ENCODE measurements around the gene SLC25A27.
"Not testable (repeated sequence)": the region's sequence is repeated elsewhere in the genome, so short reads cannot be mapped to it uniquely, and the experiment has no call there.

The SLC25A27 gene

DNA sequence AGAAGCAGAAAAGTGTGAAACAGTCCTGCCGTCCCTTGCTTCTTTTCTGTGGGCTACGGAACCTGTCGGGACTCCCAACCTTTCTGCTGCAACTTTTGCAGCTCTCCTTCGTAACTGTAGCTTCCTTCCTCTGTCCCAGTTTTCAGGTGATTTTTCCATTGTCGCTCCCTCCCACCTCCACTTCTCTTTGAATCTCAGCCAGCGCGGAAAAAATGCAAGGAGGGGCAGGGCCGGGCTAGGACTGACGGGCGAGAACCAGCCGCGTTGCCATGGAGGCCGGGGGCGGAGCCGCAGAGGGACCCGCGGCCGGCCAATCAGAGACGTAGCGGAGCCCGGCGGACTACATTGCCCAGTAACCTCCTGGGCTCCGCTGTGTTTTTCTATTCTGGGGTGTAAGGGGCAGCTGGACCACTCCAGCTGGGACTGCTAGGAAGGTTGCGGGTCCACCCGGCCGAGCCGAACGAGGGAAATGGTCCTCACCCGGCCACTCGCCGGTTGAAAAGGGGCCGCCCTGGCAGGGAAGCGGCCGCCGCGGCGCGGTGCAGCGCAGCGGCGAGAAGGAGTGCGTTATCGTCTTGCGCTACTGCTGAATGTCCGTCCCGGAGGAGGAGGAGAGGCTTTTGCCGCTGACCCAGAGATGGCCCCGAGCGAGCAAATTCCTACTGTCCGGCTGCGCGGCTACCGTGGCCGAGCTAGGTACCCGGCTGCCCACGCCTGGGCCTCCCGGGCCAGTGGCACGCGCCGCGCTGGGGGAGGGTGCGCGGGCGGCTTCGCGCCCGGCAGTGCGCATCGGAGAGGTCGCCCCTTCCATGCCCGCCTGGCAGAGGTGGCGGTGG lies at the start of gene SLC25A27, which contains the start of gene CYP39A1:
SLC25A27 (plus strand) TSS at position 373 of the 836 bp plus-strand sequence; CDS start at position 591, 218 bp downstream.
CYP39A1 (minus strand) TSS at position 216 of the 836 bp plus-strand sequence. CDS start 236 bp downstream, outside the sequence.
- peak; percentile 95 for DNase-seq

DNA sequence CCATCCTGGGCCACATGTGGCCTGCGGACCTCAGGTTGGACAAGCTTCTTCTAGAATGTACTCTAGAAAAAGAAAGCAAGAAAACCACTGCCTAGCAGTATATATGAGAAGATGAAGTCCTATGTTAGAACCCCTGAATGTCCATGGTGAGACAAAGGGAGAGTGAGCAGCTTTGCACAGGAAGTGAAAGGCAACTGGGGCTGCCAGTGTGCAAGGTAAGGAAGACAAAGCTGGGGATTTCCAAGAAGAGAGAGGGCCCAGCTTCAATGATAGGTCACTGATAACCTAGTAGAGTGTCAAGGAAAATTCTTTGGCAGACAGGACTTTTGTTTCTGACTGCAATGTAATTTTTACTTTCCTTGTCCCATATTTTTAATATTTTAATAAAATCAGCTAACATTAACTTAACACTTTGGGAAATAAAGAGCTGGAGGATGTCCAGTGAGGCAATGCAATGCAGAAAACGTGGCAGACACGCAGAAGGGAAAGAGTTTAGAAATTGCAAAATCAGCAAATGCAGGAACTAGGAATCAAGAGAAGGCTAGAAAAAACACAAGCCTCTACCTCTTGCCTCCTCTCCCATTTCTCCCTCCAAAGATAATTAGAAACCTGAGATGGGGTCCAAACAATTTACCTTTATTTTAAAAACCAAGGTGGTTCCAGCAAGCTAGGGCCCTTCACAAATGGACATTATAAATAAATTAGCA lies 47.5 kb upstream of the SLC25A27 start:
- no peak for DNase-seq

DNA sequence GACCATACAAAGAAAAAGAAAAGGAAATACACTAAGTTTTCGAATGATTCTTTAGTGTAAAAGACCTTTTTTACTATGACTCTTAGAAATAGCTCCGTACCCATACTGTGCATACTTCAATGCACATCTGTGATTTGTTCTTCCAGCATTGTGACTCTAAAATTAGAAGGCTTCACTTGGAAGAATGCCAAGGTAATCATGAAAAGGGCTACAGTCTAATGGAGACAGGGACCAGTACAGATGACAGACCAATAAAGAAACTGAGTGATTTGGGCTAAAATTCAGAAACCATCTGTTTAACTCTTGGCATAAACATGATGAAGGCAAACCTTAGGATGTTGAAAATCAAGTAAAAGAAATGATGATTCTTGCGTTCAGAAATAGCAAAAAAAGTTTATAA lies 46.4 kb upstream of the SLC25A27 start:
- DNase-seq: no peak

GRCh38 chr6:46610862-46611553 lies 41.8 kb upstream of the SLC25A27 start:
- no peak for DNase-seq

DNA sequence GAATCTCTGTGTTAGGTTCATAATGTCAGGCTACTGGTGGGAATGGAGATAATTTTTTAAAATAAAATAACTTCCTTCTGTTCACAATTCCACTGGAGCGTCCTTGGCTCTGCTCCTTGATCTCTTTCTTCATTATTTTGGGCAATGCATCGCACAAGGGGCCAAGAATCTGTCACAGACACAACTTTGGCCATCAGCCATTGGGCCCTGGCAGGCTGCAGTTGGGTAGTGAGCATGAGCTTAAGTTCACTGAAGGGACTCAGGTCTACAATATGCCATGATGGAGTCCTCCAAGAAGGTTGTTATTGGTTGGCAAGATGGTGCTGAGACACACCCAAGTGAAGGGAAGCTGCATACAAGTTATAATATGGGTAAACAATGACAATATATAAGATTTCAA lies 40.1 kb upstream of the SLC25A27 start:
- DNase-seq: no peak

DNA sequence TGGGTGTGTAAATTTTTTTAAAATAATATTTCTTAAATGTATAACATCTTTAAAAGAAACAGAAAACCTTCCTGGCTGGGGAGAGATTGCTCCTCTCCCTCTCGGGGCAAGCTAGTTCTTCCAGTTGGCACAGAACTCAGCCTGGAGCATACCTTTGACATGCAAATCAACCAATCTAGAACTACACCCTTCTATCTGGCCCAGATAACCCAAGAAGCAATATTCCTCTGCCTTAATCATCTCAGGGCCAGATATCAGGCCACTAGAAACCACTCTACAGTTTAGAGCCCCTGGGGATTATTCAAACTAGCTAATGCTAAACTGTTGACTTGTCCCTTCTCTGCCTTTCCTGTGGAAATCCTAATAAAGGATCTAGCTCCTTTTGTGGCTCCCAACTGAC lies 34.0 kb upstream of the SLC25A27 start:
- DNase-seq: no peak

GRCh38 chr6:46626228-46626909 lies 26.4 kb upstream of the SLC25A27 start:
- DNase-seq: no peak

GRCh38 chr6:46626976-46627375 lies 25.8 kb upstream of the SLC25A27 start:
- no peak for DNase-seq

GRCh38 chr6:46628498-46628897 lies 24.3 kb upstream of the SLC25A27 start:
- no peak for DNase-seq

- no peak for DNase-seq
Measured at GRCh38 chr6:46628976-46629375, 23.8 kb upstream of the SLC25A27 start.

GRCh38 chr6:46629691-46630090 lies 23.1 kb upstream of the SLC25A27 start:
- DNase-seq: no peak

GRCh38 chr6:46632053-46632452 lies 20.7 kb upstream of the SLC25A27 start:
- no peak for DNase-seq

DNA sequence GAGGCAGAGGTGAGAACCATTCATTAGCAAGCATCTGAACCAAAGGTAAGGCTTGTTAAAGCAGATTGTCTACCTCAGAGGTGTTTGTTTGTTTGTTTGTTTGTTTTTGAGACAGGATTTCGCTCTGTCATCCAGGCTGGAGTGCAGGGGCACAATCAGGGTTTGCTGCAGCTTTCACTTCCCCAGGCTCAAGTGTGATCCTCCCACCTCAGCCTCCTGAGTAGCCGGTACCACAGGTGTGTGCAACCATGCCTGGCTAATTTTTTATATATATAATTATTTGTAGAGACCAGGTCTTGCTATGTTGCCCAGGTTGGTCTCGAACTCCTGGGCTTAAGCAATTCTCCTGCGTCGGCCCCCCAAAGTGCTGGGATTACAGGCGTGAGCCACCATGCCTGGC lies 17.3 kb upstream of the SLC25A27 start:
- DNase-seq: no peak

DNA sequence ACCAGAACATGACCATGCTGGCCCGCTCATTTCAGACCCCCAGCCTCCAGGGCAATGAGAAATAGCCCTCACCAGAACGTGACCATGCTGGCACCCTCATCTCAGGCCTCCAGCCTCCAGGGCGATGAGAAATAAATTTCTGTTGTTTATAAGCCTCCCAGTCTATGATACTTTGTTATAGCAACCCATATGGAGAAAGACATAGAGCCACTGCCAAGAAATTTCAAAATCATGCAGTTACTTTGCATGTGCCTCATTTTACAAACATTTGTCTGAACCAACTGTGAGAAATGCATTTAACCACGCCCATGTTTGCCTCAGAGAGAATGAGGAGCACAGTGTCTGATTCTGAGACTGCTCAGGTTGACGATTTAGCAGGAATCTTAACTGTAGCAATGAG lies 15.6 kb upstream of the SLC25A27 start:
- DNase-seq: no peak

DNA sequence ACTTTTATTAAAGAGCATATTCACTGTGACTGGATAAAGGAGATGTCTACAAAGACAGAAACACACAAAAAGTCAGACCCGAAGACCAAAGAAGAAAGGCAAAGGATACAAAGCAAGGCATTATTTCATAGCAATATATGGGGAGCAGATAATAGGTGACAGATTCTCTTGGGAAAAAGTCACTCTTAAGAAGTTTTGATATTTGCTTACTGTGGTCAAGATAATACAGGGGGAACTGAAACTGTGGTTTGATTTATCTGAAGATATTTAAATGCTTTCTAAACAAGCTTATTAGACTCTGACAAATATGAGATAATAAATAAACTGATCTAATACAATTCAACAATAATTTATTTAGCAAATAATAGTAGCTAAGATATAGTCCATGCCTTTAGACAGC lies 14.8 kb upstream of the SLC25A27 start:
- DNase-seq: no peak

DNA sequence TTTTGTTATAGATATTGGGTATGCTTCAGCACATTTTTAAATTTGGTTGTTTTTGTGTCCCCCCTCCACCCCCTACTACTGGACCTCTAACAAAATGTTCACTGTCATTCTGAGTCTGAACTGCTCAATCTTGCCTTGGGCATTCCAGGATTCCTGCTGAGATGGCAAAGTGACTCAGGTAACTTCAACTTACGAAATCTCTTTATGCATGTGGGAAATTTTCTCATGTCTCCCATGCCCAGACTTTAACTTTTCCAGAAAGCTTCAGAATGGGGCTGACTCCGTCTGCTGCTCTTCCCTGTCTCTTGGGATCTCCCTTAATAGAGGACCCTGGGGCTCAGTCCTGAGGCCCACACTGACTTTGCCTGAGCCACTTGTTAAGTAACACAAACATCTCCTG lies 14.1 kb upstream of the SLC25A27 start:
- no peak for DNase-seq

GRCh38 chr6:46642928-46643751 lies 9.6 kb upstream of the SLC25A27 start:
- DNase-seq: no peak

DNA sequence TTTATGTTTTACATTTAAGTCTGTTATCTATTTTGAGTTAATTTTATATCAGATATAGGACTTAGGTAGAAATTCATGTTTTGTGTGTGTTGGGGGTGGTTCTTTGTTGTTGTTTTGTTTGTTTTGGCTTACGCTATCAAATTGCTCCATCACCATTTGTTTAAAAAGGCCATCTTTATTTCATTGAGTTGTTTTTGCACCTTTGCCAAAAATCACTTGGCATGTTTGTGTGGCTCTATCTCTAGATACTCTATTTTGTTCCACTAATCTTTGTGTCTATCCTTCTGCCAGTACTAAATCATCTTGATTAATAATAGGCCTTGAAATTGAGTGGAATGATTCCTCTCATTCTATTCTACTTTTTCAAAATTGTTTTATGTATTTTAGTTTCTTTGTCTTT lies 7.5 kb upstream of the SLC25A27 start:
- DNase-seq: no peak

GRCh38 chr6:46648108-46648507 lies 4.7 kb upstream of the SLC25A27 start:
- not testable (repeated sequence) for DNase-seq

DNA sequence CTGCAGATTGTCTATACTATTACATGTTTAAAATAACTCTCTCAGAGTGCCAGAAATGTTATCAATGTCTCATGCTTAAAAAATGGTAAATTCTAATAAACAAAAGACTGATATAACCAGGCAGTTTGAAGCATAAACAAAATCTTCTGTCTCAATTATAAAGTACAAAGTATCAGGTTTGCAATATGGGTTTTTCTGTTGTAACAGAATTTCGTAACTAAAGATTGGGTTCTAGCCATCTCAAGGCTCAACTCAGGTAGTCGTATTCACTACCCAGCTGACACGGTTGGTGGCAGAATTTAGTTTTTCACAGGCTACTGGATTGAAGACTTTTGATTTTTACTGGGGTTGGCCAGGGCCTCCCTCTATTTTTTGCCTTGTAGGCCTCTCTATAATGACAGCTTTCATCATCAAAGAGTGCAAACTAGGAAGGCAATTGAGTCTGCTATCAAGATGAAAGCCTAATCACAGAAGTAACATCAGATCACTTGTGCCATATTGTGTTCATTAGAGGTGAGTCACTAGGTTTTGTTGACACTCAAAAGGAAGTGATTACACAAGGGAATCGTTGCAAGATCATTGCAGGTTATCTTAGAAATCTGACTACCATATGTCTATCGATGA lies 3.8 kb upstream of the SLC25A27 start:
- DNase-seq: no peak

- no peak for DNase-seq
Measured at GRCh38 chr6:46651006-46651405, 1.8 kb upstream of the SLC25A27 start.

All from femur (tissue), 1 donor.